ENCODE results near the gene DLK1.

Gene DLK1

GRCh38 chr14:100715332-100715731, 11.4 kb upstream of the DLK1 start:
- DNase-seq = peak in 1 of 2 experiments; percentile 31

- DNase-seq = peak; percentile 31 to 36
Measured at GRCh38 chr14:100715803-100716202, 10.9 kb upstream of the DLK1 start.

- peak; percentile 99 to 100 for DNase-seq
Measured at GRCh38 chr14:100717386-100717785, 9.3 kb upstream of the DLK1 start.

- no peak for DNase-seq
Measured at GRCh38 chr14:100719976-100720520, 6.6 kb upstream of the DLK1 start.

- no peak for DNase-seq
Measured at GRCh38 chr14:100721568-100721967, 5.1 kb upstream of the DLK1 start.

- no peak for DNase-seq
Measured at GRCh38 chr14:100722367-100722766, 4.3 kb upstream of the DLK1 start.

GRCh38 chr14:100723135-100723829, 3.4 kb upstream of the DLK1 start:
- DNase-seq = no peak

- DNase-seq = no peak
Measured at GRCh38 chr14:100723830-100724437, 2.8 kb upstream of the DLK1 start.

GRCh38 chr14:100724536-100724935, 2.2 kb upstream of the DLK1 start:
- DNase-seq = no peak

- no peak for DNase-seq
Measured at GRCh38 chr14:100725587-100726387, 905 bp upstream of the DLK1 start.

- no peak for DNase-seq
Measured at GRCh38 chr14:100727086-100727872, 587 bp downstream of the DLK1 start.

GRCh38 chr14:100727873-100728240, 1.2 kb downstream of the DLK1 start:
- DNase-seq = no peak

GRCh38 chr14:100728962-100729361, 2.3 kb downstream of the DLK1 start:
- peak in 1 of 2 experiments; percentile 33 for DNase-seq

GRCh38 chr14:100729982-100730381, 3.3 kb downstream of the DLK1 start:
- DNase-seq = no peak

GRCh38 chr14:100730581-100730980, 3.9 kb downstream of the DLK1 start:
- DNase-seq = no peak

GRCh38 chr14:100731011-100731670, 4.4 kb downstream of the DLK1 start:
- no peak for DNase-seq

GRCh38 chr14:100731846-100732765, 5.4 kb downstream of the DLK1 start:
- no peak for DNase-seq

- DNase-seq = no peak
Measured at GRCh38 chr14:100732766-100733100, 6.0 kb downstream of the DLK1 start.

- DNase-seq = no peak
Measured at GRCh38 chr14:100733152-100733850, 6.6 kb downstream of the DLK1 start.
